ENCODE measurements around the gene LIPC. TPM values are rescaled to one million over a fixed set of nuclear protein-coding genes. Genes with fewer than 3 reads are reported as not detected.
A peak's percentile ranks its signal among the peaks of the same experiment; 100 is the strongest.

Gene LIPC
- total and polyA plus RNA-seq, 9 donors, result 0.13 to 2.1 (median 0.30) TPM

- 60% methylated on average over 2 of the region's 3 CpGs for WGBS (ENCODE audit: insufficient coverage)
- peak; percentile 23 for DNase-seq
- Histone ChIP-seq H3K9me3 (replicated peaks; ENCODE audit: control insufficient read depth, low read depth, low read length) (no peaks in the 10 kb centered on the region), H3K27me3 (ENCODE audit: control insufficient read depth, insufficient read depth, low read length) (no peaks in the 10 kb centered on the region), H3K27ac (ENCODE audit: low read length) (no peak overlapping the region), H3K36me3 (ENCODE audit: control insufficient read depth, insufficient read depth, low read length) (peaks cover 14% of the 10 kb centered on the region), H3K4me3 (ENCODE audit: low read length) (no peak overlapping the region), H3K4me1 (ENCODE audit: control insufficient read depth, insufficient read depth, low read length) (no peaks in the 10 kb centered on the region)
Measured at GRCh38 chr15:58605931-58606530, 174.2 kb downstream of the LIPC start.

DNA sequence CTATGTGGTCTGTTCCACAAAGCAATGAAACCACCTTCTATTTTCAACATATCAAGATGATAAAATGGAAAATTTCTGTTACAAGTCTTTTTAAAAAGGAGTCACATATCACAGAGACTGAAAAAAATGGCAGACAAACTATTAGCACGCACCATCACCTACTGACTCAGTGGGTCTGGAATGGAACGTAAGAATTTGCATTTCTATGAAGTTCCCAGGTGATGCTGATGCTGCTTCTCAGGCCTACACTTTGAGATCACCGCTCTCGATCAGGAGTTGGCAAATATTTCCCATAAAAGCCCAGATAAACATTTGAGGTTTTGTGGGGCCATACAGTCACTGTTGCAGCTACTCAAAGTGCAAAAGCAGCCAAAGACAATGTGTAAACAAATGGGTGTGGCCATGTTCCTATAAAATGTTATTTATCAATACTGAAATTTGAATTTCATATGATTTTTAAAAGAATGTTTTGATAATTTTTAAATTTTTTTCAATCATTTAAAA, 174.8 kb downstream of the LIPC start:
- 94% methylated on average over 4 of the region's 4 CpGs for WGBS (ENCODE audit: insufficient coverage)
- Histone ChIP-seq H3K4me1 (ENCODE audit: control insufficient read depth, insufficient read depth, low read length) (no peaks in the 10 kb centered on the region), H3K4me3 (ENCODE audit: low read length) (no peak overlapping the region), H3K27me3 (ENCODE audit: control insufficient read depth, insufficient read depth, low read length) (no peaks in the 10 kb centered on the region), H3K9me3 (replicated peaks; ENCODE audit: control insufficient read depth, low read depth, low read length) (no peaks in the 10 kb centered on the region), H3K36me3 (ENCODE audit: control insufficient read depth, insufficient read depth, low read length) (peaks cover 14% of the 10 kb centered on the region), H3K27ac (ENCODE audit: low read length) (no peak overlapping the region)
- no peak for DNase-seq

DNA sequence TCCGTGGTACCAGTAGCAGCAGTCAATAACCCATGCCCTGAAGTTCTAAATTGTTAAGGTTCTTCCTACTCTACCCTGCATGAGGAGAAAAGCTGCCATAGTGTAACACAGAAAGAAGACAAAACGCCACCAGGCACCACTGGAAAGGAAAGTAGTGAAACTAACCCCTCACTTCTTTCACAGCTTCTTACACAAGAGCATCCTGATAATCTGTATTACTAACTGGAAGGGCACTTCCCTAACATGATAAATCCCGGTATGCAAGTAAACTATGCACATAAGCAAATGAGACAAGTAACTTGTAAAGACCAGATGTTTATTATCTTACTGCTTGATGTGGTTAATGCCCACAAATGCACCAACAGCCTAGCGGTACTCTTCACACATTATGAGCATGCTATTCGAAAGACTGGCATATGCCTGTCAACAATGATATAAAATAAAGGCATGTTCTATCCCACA, 176.4 kb downstream of the LIPC start:
- no peak overlapping the region for H3K4me3 ChIP-seq (ENCODE audit: low read length)
- no peak for DNase-seq
- H3K9me3 ChIP-seq (replicated peaks; ENCODE audit: control insufficient read depth, low read depth, low read length), result peaks cover 2% of the 10 kb centered on the region
- no CpG with 5 or more reads among the region's 5 CpGs for WGBS (ENCODE audit: insufficient coverage)
- H3K27ac ChIP-seq (ENCODE audit: low read length), result no peak overlapping the region
- peaks cover 15% of the 10 kb centered on the region for H3K36me3 ChIP-seq (ENCODE audit: control insufficient read depth, insufficient read depth, low read length)
- no peaks in the 10 kb centered on the region for H3K4me1 ChIP-seq (ENCODE audit: control insufficient read depth, insufficient read depth, low read length)
- H3K27me3 ChIP-seq (ENCODE audit: control insufficient read depth, insufficient read depth, low read length), result no peaks in the 10 kb centered on the region

GRCh38 chr15:58608711-58609110, 176.9 kb downstream of the LIPC start:
- Histone ChIP-seq H3K36me3 (ENCODE audit: control insufficient read depth, insufficient read depth, low read length) (peaks cover 14% of the 10 kb centered on the region), H3K4me1 (ENCODE audit: control insufficient read depth, insufficient read depth, low read length) (no peaks in the 10 kb centered on the region), H3K4me3 (ENCODE audit: low read length) (no peak overlapping the region), H3K27ac (ENCODE audit: low read length) (no peak overlapping the region), H3K9me3 (replicated peaks; ENCODE audit: control insufficient read depth, low read depth, low read length) (peaks cover 5% of the 10 kb centered on the region), H3K27me3 (ENCODE audit: control insufficient read depth, insufficient read depth, low read length) (no peaks in the 10 kb centered on the region)
- no peak for DNase-seq
- no CpG with 5 or more reads among the region's 1 CpG for WGBS (ENCODE audit: insufficient coverage)

- no peak for DNase-seq
- 95% methylated on average over 5 of the region's 6 CpGs for WGBS (ENCODE audit: insufficient coverage)
- Histone ChIP-seq H3K27ac (ENCODE audit: low read length) (no peak overlapping the region), H3K4me1 (ENCODE audit: control insufficient read depth, insufficient read depth, low read length) (no peaks in the 10 kb centered on the region), H3K4me3 (ENCODE audit: low read length) (no peak overlapping the region), H3K36me3 (ENCODE audit: control insufficient read depth, insufficient read depth, low read length) (peaks cover 8% of the 10 kb centered on the region), H3K9me3 (replicated peaks; ENCODE audit: control insufficient read depth, low read depth, low read length) (peaks cover 18% of the 10 kb centered on the region), H3K27me3 (ENCODE audit: control insufficient read depth, insufficient read depth, low read length) (no peaks in the 10 kb centered on the region)
Measured at GRCh38 chr15:58611731-58612676, 180.2 kb downstream of the LIPC start.

- Histone ChIP-seq H3K27me3 (ENCODE audit: control insufficient read depth, insufficient read depth, low read length) (no peaks in the 10 kb centered on the region), H3K4me3 (ENCODE audit: low read length) (no peak overlapping the region), H3K4me1 (ENCODE audit: control insufficient read depth, insufficient read depth, low read length) (no peaks in the 10 kb centered on the region), H3K36me3 (ENCODE audit: control insufficient read depth, insufficient read depth, low read length) (peaks cover 12% of the 10 kb centered on the region), H3K9me3 (replicated peaks; ENCODE audit: control insufficient read depth, low read depth, low read length) (peaks cover 21% of the 10 kb centered on the region), H3K27ac (ENCODE audit: low read length) (no peak overlapping the region)
- WGBS (ENCODE audit: insufficient coverage), result no CpG with 5 or more reads among the region's 1 CpG
- DNase-seq, result no peak
Measured at GRCh38 chr15:58616171-58616570, 184.4 kb downstream of the LIPC start.
